DOHH2 (cell line): Measurements from ENCODE around the gene MOXD1.

Source experiments
- EZH2phosphoT487 ChIP-seq: fragments of 200-600 bp; sonication (generic); IDR thresholded peaks from 2 replicates; pipeline ENCODE4 v1.6.1; 2017; ENCODE audit warnings: borderline replicate concordance, mild to moderate bottlenecking, antibody characterized with exemption, low read length, moderate library complexity, mixed read lengths
- TF ChIP-seq, protein P1 (sequence below): fragments of 200-600 bp; sonication (generic); IDR thresholded peaks from one replicate; pipeline ENCODE4 v1.5.1; 2014; ENCODE audit warnings: antibody characterized with exemption, mild to moderate bottlenecking, low read depth, low read length; ENCODE audit not compliant: poor library complexity, severe bottlenecking

DNA sequence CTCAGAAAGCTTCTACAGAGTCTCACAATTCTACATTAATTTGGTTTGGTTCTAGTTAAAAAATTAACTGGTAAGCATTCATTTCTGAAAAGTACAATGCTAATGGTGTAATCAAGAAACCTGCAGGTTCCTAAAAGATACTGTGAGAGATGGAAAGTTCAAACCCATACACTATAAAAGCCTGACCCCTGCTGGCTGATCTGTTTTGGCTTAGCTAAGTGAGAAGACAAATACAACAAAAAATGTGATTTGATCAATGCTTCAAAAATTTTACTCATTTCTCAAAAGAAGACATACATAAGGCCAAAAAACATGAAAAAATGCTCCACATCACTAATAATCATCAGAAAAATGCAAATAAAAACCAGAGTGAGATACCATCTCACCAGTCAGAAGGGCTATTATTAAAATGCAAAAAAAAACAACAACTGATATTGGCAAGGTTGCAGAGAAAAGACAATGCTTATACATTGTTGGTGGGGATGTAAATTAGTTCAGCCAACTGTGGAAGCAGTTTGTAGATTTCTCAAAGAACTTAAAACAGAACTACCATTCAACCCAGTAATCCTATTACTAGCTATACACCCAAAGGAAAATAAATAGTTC, 102.8 kb downstream of the MOXD1 start:
- TF ChIP-seq, protein P1, sequence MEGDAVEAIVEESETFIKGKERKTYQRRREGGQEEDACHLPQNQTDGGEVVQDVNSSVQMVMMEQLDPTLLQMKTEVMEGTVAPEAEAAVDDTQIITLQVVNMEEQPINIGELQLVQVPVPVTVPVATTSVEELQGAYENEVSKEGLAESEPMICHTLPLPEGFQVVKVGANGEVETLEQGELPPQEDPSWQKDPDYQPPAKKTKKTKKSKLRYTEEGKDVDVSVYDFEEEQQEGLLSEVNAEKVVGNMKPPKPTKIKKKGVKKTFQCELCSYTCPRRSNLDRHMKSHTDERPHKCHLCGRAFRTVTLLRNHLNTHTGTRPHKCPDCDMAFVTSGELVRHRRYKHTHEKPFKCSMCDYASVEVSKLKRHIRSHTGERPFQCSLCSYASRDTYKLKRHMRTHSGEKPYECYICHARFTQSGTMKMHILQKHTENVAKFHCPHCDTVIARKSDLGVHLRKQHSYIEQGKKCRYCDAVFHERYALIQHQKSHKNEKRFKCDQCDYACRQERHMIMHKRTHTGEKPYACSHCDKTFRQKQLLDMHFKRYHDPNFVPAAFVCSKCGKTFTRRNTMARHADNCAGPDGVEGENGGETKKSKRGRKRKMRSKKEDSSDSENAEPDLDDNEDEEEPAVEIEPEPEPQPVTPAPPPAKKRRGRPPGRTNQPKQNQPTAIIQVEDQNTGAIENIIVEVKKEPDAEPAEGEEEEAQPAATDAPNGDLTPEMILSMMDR, result peak; percentile 79
- TF ChIP-seq EZH2phosphoT487, result no peak
